Islet of Langerhans (tissue), 1 donor: ENCODE measurements around the gene S1PR4.
"Not testable (repeated sequence)": the region's sequence is repeated elsewhere in the genome, so short reads cannot be mapped to it uniquely, and the experiment has no call there.

Experiments used
- FAIRE-seq: peaks from one replicate; lab custom pipeline; 2011; peaks lifted over from hg19 to GRCh38; lab: Jason Lieb, UNC

S1PR4 gene

DNA sequence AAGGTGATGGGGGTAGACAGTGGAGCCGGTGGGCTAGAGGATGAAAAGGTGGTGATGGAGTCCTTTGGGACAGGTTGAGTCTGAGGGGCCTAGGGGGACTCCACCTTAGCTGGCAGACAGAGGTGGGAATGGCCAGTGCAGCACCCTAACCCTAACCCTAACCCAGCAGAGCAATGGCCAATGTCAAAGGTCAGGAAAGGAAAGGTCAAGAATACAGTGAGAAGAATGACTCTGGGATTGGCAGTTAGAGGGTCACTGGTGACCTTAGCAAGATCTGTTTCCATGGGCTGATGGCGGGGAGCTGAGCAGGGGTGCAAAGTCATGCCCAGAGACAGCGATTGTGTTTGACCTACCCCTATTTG is 26.2 kb upstream of the S1PR4 start:
- FAIRE-seq, result no peak

GRCh38 chr19:3153286-3154230 is 25.0 kb upstream of the S1PR4 start:
- FAIRE-seq, result no peak

DNA sequence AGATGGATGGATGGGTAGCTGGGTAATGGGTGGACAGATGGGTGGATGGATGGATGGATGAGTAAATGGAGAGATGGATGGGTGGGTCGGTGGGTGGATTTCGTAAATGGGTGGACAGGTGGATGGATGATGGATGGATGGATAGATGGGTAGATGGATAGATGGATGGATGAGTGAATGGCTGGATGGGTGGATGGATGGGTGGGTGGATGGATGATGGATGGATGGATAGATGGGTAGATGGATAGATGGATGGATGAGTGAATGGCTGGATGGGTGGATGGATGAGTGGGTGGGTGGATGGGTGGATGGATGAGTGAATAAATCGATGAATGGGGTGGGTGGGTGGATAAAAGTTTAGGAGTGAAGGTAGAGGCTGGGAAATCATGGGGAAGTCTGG is 24.1 kb upstream of the S1PR4 start:
- not testable (repeated sequence) for FAIRE-seq

DNA sequence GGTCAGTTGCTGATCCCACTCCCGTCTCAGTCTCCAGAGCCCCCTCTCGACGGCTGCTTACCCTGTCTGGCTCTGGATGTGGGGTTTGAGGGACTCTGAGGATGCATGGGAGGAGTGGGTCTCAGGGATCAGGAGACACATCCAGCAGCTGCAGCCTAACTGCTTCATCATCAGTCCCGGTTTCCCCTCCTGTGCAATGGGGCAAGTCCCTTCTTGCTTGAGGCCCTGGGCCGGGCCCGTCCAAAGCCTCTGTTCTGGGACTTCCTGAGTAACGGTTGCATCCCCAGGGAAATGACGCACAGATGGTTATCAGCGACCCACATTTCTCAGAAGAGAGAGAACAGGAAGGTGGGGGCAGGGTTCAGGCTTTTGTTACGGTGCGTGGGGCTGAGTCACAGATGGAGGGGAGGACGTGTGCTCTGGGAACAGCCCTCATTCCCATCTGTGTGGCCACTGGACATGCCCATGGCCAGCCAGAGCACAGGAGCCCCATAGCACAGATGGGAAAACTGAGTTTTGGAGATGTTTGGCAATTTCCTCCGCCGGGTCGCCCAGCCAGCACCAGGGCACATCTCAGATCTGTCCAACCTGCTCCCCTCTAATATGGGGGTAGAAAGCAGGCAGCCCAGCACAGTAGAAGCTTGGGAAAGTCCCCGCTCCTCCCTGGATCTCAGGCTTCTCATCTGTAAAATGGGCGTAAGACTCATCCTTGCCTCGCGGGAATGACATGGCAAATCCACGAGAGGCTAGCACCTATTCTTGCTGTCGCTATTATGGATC is 23.4 kb upstream of the S1PR4 start:
- FAIRE-seq, result no peak

- no peak for FAIRE-seq
Observed at GRCh38 chr19:3157096-3157845, 21.3 kb upstream of the S1PR4 start.

DNA sequence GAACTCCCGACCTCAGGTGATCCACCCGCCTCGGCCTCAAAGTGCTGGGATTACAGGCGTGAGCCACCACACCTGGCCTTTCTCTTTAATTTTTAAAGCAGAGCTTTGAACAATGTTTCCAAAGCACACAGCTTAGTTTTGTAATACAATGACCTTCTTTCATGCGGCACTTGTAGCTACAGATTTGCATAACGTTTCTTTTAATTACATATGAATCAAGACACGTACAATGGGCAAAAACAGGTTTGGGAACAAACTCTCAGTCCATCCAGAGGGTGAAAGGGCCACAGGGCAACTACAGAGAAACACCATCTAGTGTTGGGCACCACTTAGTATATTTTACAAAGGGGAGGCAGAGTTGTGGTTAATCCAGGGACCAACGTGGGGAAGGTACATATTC is 19.0 kb upstream of the S1PR4 start:
- no peak for FAIRE-seq

DNA sequence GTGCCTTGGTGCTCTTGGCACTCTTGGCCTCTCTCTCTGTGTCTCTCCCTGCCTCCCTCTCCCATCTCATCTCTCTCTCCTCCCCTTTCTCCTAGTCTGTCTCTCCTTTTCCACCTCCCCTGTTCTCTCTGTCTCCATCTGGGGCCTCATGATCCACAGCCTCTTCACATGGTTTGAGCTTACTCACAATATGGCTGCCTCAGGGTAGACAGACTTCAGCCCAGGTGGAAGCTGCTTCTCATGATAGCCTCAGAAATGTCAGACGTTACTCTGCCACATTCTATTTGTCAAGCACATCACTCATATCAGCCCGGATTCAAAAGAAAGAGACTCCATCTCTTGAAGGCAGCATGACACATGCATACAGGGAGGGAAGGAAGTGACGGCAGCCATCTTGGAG is 18.4 kb upstream of the S1PR4 start:
- FAIRE-seq, result no peak

DNA sequence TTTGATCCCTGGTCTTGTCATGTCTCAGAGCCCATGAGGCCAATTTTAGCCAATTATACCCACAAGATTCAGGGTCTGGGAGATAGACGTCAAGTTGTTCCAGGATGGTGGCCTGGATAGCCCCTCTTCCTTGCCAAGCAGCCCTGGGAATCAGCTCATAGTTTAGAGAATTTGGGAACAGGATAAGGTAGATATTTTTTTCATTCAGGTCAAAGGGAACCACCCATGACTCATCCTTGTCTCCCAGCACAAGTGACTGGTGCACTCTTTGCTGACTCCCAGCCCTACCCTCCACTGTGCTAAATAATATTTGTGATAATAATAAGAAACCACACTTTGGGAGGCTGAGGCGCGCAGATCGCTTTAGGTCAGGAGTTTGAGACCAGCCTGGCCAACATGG is 17.1 kb upstream of the S1PR4 start:
- FAIRE-seq, result no peak

DNA sequence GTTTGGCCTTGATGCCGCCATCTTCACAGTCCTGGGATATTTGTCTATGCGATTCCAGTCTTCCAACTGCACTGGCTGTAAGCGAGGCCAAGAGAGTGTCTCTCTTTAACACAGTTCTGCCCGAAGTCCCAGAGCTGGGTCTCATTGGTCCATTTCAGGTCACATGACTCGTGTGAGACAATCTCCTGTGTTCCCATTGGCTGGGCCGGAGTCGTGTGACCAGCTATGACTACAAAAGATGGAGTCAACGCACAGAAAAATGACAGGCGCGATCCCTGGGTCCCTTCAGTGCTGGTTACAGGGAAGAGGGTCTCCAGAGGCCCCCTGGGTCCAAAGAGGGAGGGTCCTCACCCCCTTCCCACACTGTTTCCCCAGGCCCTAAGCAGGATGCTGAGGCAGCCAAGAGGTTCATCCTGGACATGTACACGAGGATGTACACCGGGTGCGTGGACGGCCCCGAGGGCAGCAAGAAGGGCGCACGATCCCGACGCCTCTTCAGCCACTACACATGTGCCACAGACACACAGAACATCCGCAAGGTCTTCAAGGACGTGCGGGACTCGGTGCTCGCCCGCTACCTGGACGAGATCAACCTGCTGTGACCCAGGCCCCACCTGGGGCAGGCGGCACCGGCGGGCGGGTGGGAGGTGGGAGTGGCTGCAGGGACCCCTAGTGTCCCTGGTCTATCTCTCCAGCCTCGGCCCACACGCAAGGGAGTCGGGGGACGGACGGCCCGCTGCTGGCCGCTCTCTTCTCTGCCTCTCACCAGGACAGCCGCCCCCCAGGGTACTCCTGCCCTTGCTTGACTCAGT is 15.9 kb upstream of the S1PR4 start:
- no peak for FAIRE-seq

- no peak for FAIRE-seq
Observed at GRCh38 chr19:3163230-3163886, 15.2 kb upstream of the S1PR4 start.

DNA sequence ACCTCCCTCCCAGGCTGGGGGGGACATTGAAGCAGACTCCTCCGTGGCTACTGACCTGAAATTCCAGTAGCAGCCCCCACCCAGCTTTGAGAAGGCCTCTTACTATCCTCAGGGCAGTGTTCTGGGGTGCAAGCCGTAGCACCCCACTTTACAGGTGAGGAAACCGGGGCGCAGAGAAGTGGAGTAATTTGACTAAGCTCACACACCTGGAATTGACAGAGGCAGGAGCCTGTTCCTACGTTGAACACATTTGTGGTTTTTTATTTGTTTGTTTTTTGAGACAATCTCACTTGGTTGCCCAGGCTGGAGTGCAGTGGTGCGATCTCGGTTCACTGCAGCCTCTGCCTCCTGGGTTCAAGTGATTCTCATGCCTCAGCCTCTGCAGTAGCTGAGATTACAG is 14.6 kb upstream of the S1PR4 start:
- FAIRE-seq, result no peak

GRCh38 chr19:3167533-3168272 is 10.9 kb upstream of the S1PR4 start:
- FAIRE-seq, result no peak

DNA sequence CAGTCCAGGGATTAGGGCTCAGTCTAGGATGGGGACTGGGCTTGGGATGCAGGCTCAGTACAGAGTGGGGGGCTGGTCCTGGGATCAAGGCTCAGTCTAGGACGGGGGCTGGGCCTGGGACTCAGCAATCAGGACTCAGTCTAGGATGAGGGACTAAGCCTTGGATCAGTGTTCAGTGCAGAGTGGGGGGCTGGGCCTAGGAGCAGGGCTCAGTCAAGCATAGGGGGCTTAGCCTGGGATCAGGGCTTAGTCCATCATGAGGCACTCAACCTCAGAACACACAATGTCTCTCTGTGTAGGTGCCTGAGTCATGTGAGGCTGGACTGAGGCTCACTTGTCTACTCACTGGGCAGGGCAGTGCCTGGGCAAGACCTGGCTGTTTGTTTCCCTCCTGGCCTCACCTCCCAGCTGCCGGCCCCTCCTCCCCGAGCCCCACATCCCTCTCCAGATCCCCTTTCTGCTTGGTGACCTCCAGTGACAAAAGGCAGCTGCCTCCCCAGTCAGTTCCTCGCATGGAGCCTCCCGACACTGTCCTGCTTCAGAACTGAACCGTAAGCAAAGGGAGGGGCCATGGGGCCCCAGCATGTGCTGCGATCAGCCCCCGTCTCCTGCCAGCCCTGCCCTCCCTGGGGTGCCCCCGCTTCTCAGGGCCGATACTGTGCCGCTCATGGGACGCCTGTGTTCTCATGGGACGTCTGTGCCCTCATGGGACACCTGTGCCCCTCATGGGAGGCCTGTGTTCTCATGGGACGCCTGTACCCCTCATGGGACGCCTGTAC is 6.5 kb upstream of the S1PR4 start:
- FAIRE-seq, result no peak

DNA sequence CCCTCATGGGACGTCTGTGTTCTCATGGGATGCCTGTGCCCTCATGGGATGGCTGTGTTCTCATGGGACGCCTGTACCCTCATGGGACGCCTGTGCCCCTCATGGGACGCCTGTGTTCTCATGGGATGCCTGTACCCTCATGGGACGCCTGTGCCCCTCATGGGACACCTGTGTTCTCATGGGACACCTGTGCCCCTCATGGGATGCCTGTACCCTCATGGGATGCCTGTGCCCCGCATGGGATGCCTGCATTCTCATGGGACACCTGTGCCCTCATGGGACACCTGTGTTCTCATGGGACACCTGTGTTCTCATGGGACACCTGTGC is 5.9 kb upstream of the S1PR4 start:
- not testable (repeated sequence) for FAIRE-seq

DNA sequence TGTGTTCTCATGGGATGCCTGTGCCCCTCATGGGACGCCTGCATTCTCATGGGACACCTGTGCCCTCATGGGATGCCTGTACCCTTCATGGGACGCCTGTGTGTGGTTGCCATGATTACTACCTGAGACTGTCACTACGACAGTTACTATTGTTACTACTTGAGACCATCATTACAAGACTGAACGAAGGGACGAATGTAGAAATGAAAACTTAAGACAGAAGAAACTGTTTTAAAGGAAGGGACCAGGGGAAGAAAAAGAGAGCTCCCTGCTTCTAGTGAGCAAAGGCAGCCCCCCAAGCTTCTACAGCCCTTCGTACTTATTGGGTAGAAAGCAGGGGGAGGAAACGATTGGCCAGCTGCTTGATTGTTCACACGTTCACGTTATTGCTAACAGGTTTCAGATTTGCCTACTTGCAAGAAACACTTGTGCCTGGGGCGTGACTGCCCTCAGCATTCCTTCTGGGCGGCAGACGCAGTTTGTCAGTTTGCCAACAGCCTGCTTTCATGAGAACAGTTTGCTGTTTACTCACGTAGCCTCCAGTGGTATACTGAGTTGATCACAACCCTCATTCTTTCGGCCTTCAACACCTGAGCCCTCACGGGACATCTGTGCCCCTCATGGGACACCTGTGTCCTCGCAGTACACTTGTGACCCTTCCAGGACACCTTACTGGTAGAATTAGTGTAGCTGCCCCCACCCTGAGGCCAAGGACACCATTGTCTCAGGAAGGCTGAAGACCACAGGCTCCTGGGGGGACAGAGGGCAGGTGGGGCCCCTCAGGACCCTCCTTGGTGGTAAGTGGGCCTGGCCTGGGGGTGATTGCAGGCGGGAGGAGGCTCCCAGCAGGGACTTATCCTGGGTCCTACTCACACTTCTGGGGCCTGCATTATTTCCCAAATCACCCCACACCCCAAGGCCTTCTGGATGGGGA is 2.5 kb upstream of the S1PR4 start:
- no peak for FAIRE-seq

DNA sequence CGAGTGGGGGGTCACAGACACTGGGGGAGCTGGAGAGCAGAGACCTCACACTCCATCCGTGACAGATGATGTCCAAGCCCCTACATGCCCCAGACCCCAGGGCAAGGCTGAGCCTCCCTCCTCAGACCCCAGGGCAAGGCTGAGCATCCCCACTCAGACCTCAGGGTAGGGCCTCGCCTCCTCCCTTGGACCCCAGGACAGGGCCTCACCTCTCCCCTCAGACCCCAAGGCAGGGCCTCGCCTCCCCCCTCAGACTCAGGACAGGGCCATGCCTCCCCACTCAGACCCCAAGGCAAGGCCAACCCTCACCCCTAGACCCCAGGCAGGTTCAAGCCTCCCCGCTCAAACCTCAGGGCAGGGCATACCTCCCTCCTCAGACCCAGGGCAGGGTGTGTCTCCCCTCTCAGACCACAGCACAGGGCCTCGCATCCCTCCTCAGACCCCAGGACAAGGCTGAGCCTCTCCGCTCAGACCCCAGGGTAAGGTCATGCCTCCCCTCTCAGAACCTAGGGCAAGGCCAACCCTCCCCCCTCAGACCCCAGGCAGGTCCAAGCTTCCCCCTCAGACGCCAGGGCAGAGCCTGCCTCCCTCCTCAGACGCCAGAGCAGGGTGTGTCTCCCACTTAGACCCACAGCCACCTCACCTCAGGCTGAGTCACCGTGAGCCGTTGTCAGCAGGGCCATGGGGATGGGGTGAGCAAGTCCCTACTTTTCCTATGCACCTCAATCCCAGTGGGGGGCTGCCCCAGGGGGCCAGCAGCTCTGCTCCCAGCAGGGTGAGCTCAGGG is 1.7 kb upstream of the S1PR4 start:
- FAIRE-seq, result no peak

- no peak for FAIRE-seq
Observed at GRCh38 chr19:3178973-3179738, 587 bp downstream of the S1PR4 start.
